Inflammatory macrophage treated with lipopolysaccharide for 1 hour (primary cell): Measurements from ENCODE around the gene SCAP.
A peak's percentile ranks its signal among the peaks of the same experiment; 100 is the strongest.
"Not testable (repeated sequence)": the region's sequence is repeated elsewhere in the genome, so short reads cannot be mapped to it uniquely, and the experiment has no call there.

Experiments
- DNase-seq, 2 donors: peaks; one replicate each; pipeline ENCODE4 v3.0.0-alpha.2; 2020 to 2022

The SCAP gene

DNA sequence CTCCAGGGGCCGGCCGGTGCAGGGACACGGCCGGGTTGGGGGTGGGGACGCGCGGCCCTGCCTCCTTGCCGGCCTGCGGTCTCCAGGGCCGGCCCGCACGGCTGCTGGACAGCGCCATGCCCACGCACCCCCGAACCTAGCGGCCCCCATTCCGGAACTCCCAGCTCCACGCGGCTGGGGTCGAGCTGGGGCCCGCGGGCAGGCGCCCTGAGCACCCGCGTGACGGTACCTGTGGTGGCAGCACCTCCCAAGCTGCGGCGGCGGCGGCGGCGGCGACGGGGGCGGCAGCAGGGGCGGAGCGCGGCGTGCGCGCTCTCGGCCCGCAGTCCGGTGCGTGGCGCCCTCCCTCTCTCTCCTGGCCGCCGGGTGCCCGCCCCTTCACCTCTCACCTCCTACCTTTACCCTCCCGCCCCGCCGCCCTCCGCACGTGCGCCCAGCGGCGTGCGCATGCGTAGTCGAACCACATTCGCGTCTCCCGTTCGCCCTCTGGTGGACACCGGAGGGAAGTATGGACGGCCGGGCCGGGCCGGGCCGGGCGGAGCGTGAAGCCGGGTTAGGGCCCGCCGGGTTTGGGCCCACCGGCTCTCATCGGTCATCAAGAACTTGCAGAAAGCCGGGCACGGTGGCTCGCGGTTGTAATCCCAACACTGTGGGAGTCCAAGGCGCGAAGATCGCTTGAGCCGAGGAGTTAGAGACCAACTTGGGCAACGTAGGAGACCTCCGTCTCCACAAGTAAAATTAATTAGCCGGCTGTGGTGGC lies at the start of gene SCAP:
SCAP (minus strand) TSS at position 372 of the 760 bp plus-strand sequence. CDS start 32,948 bp downstream, outside the sequence.
- peak; percentile 65 to 91 for DNase-seq

DNA sequence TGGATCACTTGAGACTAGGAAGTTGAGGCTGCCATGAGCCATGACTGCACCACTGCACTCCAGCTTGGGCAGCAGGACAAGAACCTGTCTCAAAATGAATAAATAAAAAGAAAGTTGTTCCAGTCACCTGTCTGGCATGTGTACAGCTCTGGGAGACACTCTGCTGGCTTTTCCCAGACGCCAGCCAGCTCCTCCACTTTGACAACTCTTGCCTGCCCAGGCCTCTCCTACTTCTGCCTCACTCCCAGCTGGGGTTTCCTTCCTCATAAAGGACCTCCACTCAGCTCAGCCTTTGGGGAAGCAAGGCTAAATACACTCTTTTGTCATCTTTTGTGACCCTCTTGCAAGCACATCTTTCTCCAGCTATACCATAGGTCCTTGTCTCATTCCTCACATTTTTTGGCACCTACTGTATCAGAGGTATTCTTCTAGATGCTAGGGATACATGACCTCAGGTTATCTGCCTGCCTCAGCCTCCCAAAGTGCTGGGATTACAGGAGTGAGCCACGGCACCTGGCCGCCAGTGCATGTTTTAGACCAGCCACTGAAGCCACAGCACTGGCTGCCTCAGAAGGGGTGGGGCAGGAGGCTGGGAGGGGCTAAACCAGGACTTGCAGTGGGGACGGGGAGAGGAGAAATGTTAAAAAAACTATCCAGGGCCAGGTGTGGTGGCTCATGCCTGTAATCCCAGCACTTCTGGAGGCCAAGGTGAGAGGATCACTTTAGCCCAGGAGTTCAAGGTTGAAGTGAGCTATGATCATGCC lies 47.8 kb upstream of the SCAP start:
- DNase-seq, result no peak

DNA sequence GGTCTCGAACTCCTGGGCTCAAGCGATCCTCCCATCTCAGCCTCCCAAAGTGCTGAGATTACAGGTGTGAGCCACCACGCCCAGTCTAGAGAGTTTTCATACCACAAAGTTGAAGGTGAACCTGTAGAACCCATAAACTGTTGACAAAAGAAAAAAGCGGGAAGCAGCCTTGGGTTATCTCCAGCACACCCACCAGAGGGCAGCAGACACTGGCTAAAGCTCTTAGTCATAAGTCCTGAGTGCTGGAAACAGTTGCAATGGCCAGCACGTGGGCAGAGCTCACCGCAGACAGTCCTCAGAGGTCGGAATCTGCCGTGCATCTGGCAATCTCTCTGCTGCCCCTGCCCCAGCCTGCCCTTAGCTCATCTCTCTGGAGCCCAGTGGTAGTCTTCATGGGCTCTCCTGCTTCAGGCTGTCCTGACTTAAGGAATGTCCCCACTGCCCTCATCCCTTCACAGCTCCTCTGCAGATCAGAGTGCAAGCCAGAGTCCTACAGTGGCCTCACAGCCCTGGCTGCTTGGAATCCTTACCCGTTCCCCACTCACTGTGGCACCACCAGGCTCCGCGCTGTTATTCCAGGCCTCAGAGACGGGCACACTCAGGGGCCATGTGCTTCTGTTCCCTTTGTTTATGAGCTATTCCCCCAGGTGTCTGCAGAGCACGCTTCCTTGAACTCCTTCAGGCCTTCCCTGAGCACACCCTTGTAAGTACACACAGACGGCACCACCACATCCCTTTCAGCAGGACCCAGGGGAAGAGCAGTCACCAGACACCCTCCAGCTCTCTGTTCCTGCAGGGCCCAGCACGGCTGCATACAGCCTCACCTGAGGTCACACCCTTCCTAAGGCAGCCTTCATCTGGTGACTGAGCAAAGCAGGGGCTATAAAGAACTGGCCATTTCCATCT lies 46.6 kb upstream of the SCAP start:
- DNase-seq, result peak; percentile 85 to 95

DNA sequence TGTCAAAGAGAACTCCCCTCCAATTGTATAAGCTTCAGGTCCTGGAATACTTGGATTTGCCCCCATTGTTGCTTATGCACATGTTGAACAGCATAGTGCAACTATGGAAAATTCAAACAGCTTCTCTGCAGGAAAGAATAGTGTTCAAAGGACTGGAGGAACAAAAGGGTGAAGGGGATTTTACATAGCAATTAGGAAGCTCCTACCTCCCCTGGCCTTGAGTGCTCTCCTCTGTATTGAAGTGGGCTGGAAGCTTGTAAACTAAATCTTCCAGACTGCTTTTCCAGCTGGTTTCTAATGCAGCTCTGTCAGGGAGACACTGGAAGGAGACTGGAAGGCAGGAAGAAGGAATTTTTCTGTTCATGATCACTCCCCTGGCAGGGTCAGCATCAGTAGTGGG lies 45.0 kb upstream of the SCAP start:
- no peak for DNase-seq

DNA sequence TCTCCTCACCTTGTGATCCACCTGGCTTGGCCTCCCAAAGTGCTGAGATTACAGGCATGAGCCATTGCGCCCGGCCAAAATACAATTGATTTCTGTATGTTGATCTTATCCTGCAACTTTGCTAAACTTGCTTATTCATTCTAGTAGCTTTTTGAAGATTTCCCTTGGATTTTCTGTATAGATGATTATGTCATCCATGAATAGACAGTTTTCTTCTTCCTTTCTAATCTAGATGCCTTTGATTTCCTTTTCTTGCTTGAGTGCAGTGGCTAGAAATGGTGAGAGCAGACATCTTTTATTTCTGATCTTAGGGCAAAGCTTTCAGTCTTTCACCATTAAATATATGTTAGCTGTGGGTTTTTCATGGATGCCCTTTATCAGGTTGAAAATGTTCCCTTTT lies 42.2 kb upstream of the SCAP start:
- DNase-seq, result no peak

GRCh38 chr3:47515864-47516319 lies 40.2 kb upstream of the SCAP start:
- no peak for DNase-seq

DNA sequence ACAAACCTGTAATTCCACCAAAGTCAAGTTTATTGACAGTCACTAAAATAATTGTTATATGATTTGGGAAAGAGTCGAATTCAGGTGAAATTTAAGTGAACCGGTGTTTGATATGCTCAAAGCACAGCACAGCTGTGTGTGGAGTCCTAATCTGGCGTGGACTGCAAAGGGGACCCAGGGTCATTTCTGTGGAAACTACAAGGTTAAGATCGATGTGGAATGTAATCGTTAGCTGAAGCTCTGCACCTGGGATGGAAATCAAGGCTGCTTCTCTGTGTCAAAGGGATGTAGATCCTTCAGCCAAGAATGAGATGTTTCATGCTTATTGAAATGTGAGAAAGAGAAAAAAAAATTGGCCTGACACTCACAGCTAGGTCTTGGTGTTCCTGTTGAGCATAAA lies 39.4 kb upstream of the SCAP start:
- no peak for DNase-seq

- peak; percentile 93 to 95 for DNase-seq
These were observed 37.6 kb upstream of the SCAP start, which contains the start of gene ELP6 for GRCh38 chr3:47513125-47513929. TSS of gene ELP6 (minus strand) at chr3:47513712. CDS start at chr3:47513590, 122 bp downstream.

- DNase-seq, result peak in 1 of 2 donors; percentile 7
These were observed 36.8 kb upstream of the SCAP start for GRCh38 chr3:47512416-47513124.

GRCh38 chr3:47505267-47505666 lies 29.5 kb upstream of the SCAP start:
- DNase-seq, result not testable (repeated sequence)

GRCh38 chr3:47504113-47504512 lies 28.4 kb upstream of the SCAP start:
- DNase-seq, result no peak

DNA sequence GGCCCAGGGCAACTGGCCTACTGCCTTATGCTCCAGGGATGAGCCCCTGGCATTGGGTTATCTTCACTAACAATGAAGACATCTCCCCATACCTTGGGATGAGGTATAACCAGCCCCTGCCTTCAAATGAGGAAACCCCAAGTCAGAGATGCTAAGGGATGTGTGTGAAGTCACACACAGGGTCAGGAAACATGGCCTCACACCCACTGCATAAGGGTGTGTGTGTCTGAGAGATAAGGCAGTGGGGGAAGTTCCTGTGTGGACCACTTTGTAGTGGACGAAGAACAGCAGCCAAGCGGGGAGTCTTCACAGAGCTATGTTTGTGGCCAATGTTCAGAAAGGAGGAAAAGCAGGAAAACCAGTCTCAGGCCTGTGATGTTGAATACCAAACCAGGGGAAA lies 27.3 kb upstream of the SCAP start:
- no peak for DNase-seq

GRCh38 chr3:47496892-47497291 lies 21.2 kb upstream of the SCAP start:
- DNase-seq, result no peak

GRCh38 chr3:47495886-47496285 lies 20.1 kb upstream of the SCAP start:
- DNase-seq, result no peak

DNA sequence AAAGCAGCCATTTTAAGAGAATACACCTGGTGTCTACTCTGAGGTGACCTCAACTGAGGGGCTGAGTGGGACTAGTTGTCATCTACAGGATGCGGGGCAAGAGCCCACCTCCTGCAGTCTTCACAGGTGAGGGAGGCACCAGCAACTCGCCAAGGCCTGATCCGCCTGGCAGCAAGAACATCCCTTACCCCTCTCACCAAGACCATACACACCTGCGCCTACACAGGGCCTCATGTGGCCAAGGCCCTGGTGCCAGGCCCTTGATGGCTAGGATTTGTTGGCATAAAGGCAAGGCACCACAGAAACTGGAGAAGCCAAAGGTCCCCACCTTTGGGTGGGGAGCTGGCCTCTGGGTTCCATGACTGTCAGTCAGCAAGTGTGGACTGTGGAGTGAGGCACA lies 19.4 kb upstream of the SCAP start:
- no peak for DNase-seq

- no peak for DNase-seq
These were observed 16.0 kb upstream of the SCAP start for GRCh38 chr3:47491777-47492176.

DNA sequence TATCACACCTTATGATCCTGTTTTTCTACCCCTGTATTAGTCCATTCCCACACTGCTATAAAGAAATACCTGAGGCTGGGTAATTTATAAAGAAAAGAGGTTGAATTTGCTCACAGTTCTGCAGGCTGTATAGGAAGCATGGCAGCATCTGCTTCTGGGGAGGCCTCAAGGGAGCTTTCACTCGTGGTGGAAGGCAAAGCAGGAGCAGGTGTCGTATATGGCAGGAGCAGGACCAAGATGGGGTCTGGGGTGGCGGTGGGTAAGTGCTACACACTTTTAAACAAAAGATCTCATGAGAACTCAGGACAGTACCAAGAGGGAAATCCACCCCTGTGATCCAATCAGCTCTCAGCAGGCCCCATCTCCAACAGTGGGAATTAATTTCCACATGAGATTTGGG lies 15.4 kb upstream of the SCAP start:
- DNase-seq, result no peak

DNA sequence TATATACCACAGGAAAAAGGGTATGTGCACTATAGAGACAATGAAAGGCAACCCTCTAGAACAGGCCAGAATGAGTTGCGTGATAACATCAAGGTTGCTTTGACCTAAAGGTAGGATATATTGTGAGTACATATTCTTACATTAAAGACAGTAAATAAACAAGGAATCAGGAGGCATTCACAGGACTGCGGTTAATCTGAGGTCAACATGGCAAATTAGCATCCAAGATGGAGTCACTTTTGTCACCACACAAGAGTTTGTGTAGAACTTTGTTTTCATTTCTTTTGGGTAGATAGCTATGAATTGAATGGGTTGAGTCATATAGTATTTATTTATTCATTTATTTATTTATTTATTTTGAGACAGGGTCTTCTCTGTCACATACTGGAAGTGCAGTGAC lies 11.5 kb upstream of the SCAP start:
- DNase-seq, result no peak

DNA sequence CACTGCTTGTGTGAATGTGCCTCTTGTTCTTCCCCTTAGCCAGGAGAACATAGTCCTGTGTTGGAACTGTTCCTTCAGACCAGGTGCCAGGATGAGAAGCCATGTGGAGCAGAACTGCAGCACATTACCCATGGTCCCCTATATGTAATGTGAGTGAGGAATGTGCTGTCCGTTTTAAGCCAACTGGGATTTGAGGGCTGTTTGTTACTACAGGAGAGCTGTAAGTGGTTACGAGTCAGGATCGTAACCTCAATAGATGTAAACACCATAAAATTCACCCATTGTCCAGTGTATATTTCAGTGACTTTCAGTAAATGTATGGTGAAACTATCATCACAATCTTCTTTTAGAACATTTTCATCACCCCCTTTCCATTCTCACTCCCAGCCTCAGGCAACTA lies 10.1 kb upstream of the SCAP start:
- DNase-seq, result no peak

DNA sequence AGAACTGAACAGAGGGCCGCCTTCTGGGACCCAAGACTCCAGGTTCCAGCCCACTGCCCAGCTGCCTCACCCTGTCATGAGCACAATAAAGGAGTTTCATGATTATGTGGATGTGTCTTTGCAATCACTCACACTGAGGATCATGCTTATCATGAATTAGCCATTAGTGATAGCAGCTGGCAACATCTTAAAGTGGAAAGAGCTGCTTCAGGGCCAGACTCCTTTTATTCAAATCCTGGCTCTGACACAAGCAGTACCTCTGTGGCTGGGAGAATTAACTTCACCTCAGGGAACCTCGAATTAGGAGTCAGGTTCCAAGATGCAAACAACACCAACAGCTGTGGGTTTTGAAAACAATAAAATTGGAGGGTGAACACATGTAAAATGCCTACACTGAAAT lies 6.6 kb upstream of the SCAP start:
- DNase-seq, result no peak

- DNase-seq, result not testable (repeated sequence)
These were observed 6.0 kb upstream of the SCAP start for GRCh38 chr3:47481763-47482162.
